HCT116 (cell line): ENCODE measurements around the gene HINT2. TPM values are rescaled to one million over a fixed set of nuclear protein-coding genes. Genes with fewer than 3 reads are reported as not detected.

Source experiments
- ATAC-seq: fragments of 200-7000 bp; cut with Tn5 transposase; 2 replicates; pipeline ENCODE4 v1.9.1; 2020; ENCODE audit warnings: mild to moderate bottlenecking, moderate library complexity
- BruUV-seq: library from RNA; stranded (reverse); fragments of 400-500 nt; replicated peaks from 2 replicates; lab custom pipeline; 2021; lab: Mats Ljungman, UMichigan
- CTCF ChIA-PET: fragments of 300-600 bp; sonication (Branson Sonifier 250); formaldehyde crosslinking; loops from one replicate; lab custom pipeline; 2021; ENCODE audit warnings: antibody characterized with exemption; lab: Charles Lee
- POLR2A ChIA-PET: fragments of 300-600, 350-600 bp; sonication (Branson Sonifier 250); formaldehyde crosslinking; loops from one replicate; lab custom pipeline; 2021; ENCODE audit warnings: antibody characterized with exemption; lab: Charles Lee
- RAD21 ChIA-PET, 2 experiments: fragments of 300-600 bp; sonication (Branson Sonifier 250); formaldehyde crosslinking; loops; one replicate each; lab custom pipeline; 2023; ENCODE audit warnings: low total read pairs in 2 of 2; ENCODE audit not compliant: uncharacterized antibody in 2 of 2, unreplicated experiment in 2 of 2, low non-redundant PET in 1 of 2; lab: Charles Lee
- DNase-seq: peaks from one replicate; pipeline ENCODE4 v3.0.0-alpha.2; 2010; ENCODE audit warnings: low read depth, low spot score
- H2AFZ ChIP-seq: fragments of 200-600 bp; shearing (Covaris generic), sonication (generic); 2 replicates; pipeline ENCODE4 v1.6.1; 2017; ENCODE audit warnings: low read depth, mixed run types, mixed read lengths, antibody characterized with exemption, low read length; ENCODE audit not compliant: poor library complexity, severe bottlenecking
- H3K27ac ChIP-seq: 2 replicates; pipeline ENCODE4 v1.5.1; 2012; ENCODE audit warnings: low read depth, low read length
- H3K27me3 ChIP-seq: fragments of 200-600 bp; sonication (generic); 2 replicates; pipeline ENCODE4 v1.6.1; 2016; ENCODE audit warnings: mixed run types, low read length, mixed read lengths; ENCODE audit not compliant: insufficient read depth
- H3K36me3 ChIP-seq, 2 experiments: fragments of 200-500 bp in 1 of 2; fragments of 200-600 bp in 1 of 2; sonication (Bioruptor generic) in 1 of 2; sonication (generic) in 1 of 2; 2 replicates each; pipeline versions ENCODE4 v1.5.1 to v1.6.1; 2014 to 2016; ENCODE audit warnings: low read length in 2 of 2, inconsistent platforms in 1 of 2, mixed read lengths in 1 of 2, mixed run types in 1 of 2; ENCODE audit not compliant: insufficient read depth in 2 of 2, control insufficient read depth in 1 of 2
- H3K4me1 ChIP-seq, 2 experiments: fragments of 200-600 bp in 1 of 2; sonication (generic) in 1 of 2; 2 replicates each; pipeline versions ENCODE4 v1.5.1 to v1.6.1; 2012 to 2017; ENCODE audit warnings: low read length in 2 of 2, inconsistent platforms in 1 of 2, mild to moderate bottlenecking in 1 of 2, mixed read lengths in 1 of 2, mixed run types in 1 of 2, moderate library complexity in 1 of 2; ENCODE audit not compliant: insufficient read depth in 2 of 2, control insufficient read depth in 1 of 2
- H3K4me2 ChIP-seq: fragments of 200-600 bp; sonication (generic); 2 replicates; pipeline ENCODE4 v1.6.1; 2017; ENCODE audit warnings: mixed run types, low read length, mixed read lengths
- H3K4me3 ChIP-seq, 2 experiments: fragments of 200-600 bp in 1 of 2; sonication (generic) in 1 of 2; replicated peaks in 1 of 2; 2 replicates each; pipeline ENCODE4 v1.5.1; 2011 to 2016; ENCODE audit warnings: low read length in 2 of 2, control low read depth in 1 of 2, low read depth in 1 of 2, mild to moderate bottlenecking in 1 of 2, mixed read lengths in 1 of 2, mixed run types in 1 of 2
- H3K79me2 ChIP-seq: fragments of 200-600 bp; sonication (generic); 2 replicates; pipeline ENCODE4 v1.6.1; 2017; ENCODE audit warnings: mild to moderate bottlenecking, mixed run types, low read length, moderate library complexity, mixed read lengths; ENCODE audit not compliant: insufficient read depth
- H3K9ac ChIP-seq: fragments of 200-600 bp; sonication (generic); 2 replicates; pipeline ENCODE4 v1.6.1; 2016; ENCODE audit warnings: low read length, mixed read lengths
- H3K9me2 ChIP-seq: fragments of 200-600 bp; sonication (generic), shearing (Covaris generic); 2 replicates; pipeline ENCODE4 v1.6.1; 2017; ENCODE audit warnings: mixed run types, mild to moderate bottlenecking, moderate library complexity; ENCODE audit not compliant: insufficient read depth
- H3K9me3 ChIP-seq, 2 experiments: fragments of 200-500 bp in 1 of 2; fragments of 200-600 bp in 1 of 2; sonication (Bioruptor generic) in 1 of 2; sonication (generic) in 1 of 2; 2 replicates each; pipeline ENCODE4 v1.6.1; 2014 to 2017; ENCODE audit warnings: low read length in 2 of 2, mixed read lengths in 2 of 2, inconsistent platforms in 1 of 2, low read depth in 1 of 2, mild to moderate bottlenecking in 1 of 2, mixed run types in 1 of 2, moderate library complexity in 1 of 2; ENCODE audit not compliant: control insufficient read depth in 1 of 2, insufficient read depth in 1 of 2
- H4K20me1 ChIP-seq: fragments of 200-600 bp; sonication (generic), shearing (Covaris generic); 2 replicates; pipeline ENCODE4 v1.6.1; 2017; ENCODE audit warnings: mixed run types, mild to moderate bottlenecking, moderate library complexity; ENCODE audit not compliant: insufficient read depth
- CBX3 ChIP-seq: IDR thresholded peaks from 2 replicates; pipeline ENCODE4 v1.6.1; 2012; ENCODE audit warnings: low read depth
- CEBPB ChIP-seq: IDR thresholded peaks from 2 replicates; pipeline ENCODE4 v1.6.1; 2012; ENCODE audit warnings: low read depth
- EGR1 ChIP-seq: IDR thresholded peaks from 2 replicates; pipeline ENCODE4 v1.6.1; 2012; ENCODE audit warnings: low read depth
- EZH2 ChIP-seq: fragments of 200-600 bp; sonication (generic); IDR thresholded peaks from 2 replicates; pipeline ENCODE4 v1.6.1; 2017; ENCODE audit warnings: antibody characterized with exemption, mixed run types
- FOSL1 ChIP-seq: IDR thresholded peaks from 2 replicates; pipeline ENCODE4 v1.6.1; 2012; ENCODE audit warnings: low read depth
- JUND ChIP-seq: IDR thresholded peaks from 2 replicates; pipeline ENCODE4 v1.6.1; 2012
- POLR2AphosphoS5 ChIP-seq: IDR thresholded peaks from 2 replicates; pipeline ENCODE4 v1.6.1; 2011; ENCODE audit warnings: mild to moderate bottlenecking, low read depth, low read length, moderate library complexity
- SIN3A ChIP-seq: IDR thresholded peaks from 2 replicates; pipeline ENCODE4 v1.6.1; 2012; ENCODE audit warnings: low read depth
- YY1 ChIP-seq: IDR thresholded peaks from 2 replicates; pipeline ENCODE4 v1.6.1; 2011; ENCODE audit warnings: low read length, low read depth, moderate library complexity, mild to moderate bottlenecking; ENCODE audit not compliant: insufficient replicate concordance; ENCODE audit errors: extremely low read depth
- ZFX ChIP-seq: fragments of 450-650 bp; IDR thresholded peaks from 2 replicates; pipeline ENCODE4 v1.6.1; 2017
- intact Hi-C: fragments of 100-400 bp; cut with micrococcal nuclease; formaldehyde crosslinking; loops from 2 replicates; pipeline ENCODE4 v1.10.0; 2022
- total RNA-seq: library from RNA; stranded (reverse); gene quantifications from one replicate; pipeline ENCODE4 v1.2.1, GENCODE V29; 2021; ENCODE audit not compliant: unreplicated experiment
- TF ChIP-seq, protein P1 (sequence below): IDR thresholded peaks from 2 replicates; pipeline ENCODE4 v1.6.1; 2012
- TF ChIP-seq, protein P2 (sequence below), 3 experiments: fragments of 200-600 bp in 1 of 3; sonication (generic) in 1 of 3; IDR thresholded peaks in 2 of 3; conservative IDR thresholded peaks in 1 of 3; 2 replicates each; pipeline ENCODE4 v1.5.1; 2012 to 2017; ENCODE audit warnings: low read depth in 2 of 3, low read length in 2 of 3, antibody characterized with exemption in 1 of 3, borderline replicate concordance in 1 of 3, control low read depth in 1 of 3, mild to moderate bottlenecking in 1 of 3, mixed read lengths in 1 of 3, mixed run types in 1 of 3, moderate library complexity in 1 of 3; ENCODE audit not compliant: insufficient read depth in 1 of 3
- TF ChIP-seq, protein P3 (sequence below): IDR thresholded peaks from 2 replicates; pipeline ENCODE4 v1.6.1; 2012; ENCODE audit warnings: low read depth

HINT2 gene
- total RNA-seq, 1 experiment from 2014 or later: 49.0 TPM

DNA sequence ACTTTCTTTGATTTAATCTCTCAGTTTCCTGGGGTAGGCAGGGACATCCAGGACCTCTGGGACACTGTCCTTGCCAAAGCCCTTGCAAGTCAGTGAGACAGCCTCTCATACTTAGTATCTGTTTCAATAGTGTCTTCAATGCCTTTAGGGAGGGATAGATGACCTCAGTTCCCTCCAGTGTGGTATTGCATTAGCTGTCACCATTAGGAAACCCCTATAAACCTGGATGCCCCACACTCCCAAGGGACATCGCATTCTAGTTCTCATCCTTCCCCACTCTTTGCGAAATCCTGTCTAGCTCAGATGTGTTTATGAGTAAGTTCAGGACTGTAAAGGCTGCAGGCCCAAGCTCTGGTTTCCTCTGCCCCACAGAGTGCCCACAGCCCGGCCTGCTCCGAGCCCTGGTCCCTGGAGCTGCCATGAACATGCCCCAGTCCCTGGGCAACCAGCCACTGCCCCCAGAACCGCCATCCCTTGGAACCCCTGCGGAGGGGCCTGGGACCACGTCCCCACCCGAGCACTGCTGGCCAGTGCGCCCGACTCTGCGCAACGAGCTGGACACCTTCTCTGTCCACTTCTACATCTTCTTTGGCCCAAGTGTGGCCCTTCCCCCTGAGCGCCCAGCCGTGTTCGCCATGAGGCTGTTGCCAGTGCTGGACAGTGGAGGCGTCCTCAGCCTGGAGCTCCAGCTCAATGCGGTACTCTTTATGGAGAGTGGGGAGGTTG lies 27.3 kb upstream of the HINT2 start:
- no peak overlapping the region for H3K27ac ChIP-seq
- no peaks in the 10 kb centered on the region for H3K36me3 ChIP-seq
- CTCF ChIA-PET: no interaction called here
- RAD21 ChIA-PET: no interaction called here
- no peaks in the 10 kb centered on the region for H3K27me3 ChIP-seq
- H3K9ac ChIP-seq: no peak overlapping the region
- H3K4me2 ChIP-seq: no peak overlapping the region
- ATAC-seq (no peak), DNase-seq (no peak)
- no peaks in the 10 kb centered on the region for H3K9me3 ChIP-seq
- H3K4me1 ChIP-seq: peaks cover 0 to 13% of the 10 kb centered on the region in 2 experiments; a peak in 2 of 4 replicates
- intact Hi-C loops: no loop called here
- H4K20me1 ChIP-seq: no peaks in the 10 kb centered on the region
- no peak overlapping the region for H3K4me3 ChIP-seq
- no peaks in the 10 kb centered on the region for H3K9me2 ChIP-seq
- no peak overlapping the region for H2AFZ ChIP-seq
- TF ChIP-seq SIN3A: no peak
- no peak for TF ChIP-seq YY1
- no peak for TF ChIP-seq CBX3
- no peak for TF ChIP-seq FOSL1
- no peak for TF ChIP-seq EGR1
- TF ChIP-seq, protein P1, sequence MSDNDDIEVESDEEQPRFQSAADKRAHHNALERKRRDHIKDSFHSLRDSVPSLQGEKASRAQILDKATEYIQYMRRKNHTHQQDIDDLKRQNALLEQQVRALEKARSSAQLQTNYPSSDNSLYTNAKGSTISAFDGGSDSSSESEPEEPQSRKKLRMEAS: no peak
- TF ChIP-seq, protein P2, sequence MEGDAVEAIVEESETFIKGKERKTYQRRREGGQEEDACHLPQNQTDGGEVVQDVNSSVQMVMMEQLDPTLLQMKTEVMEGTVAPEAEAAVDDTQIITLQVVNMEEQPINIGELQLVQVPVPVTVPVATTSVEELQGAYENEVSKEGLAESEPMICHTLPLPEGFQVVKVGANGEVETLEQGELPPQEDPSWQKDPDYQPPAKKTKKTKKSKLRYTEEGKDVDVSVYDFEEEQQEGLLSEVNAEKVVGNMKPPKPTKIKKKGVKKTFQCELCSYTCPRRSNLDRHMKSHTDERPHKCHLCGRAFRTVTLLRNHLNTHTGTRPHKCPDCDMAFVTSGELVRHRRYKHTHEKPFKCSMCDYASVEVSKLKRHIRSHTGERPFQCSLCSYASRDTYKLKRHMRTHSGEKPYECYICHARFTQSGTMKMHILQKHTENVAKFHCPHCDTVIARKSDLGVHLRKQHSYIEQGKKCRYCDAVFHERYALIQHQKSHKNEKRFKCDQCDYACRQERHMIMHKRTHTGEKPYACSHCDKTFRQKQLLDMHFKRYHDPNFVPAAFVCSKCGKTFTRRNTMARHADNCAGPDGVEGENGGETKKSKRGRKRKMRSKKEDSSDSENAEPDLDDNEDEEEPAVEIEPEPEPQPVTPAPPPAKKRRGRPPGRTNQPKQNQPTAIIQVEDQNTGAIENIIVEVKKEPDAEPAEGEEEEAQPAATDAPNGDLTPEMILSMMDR (IDR thresholded peaks at IDR 0.05 in 2 of 3, conservative IDR thresholded peaks at IDR 0.05 in 1 of 3; ENCODE audit: borderline replicate concordance in 1 of 3, insufficient read depth in 1 of 3, low read depth in 2 of 3, low read length in 2 of 3): no peak
- TF ChIP-seq JUND: no peak
- no peak for TF ChIP-seq CEBPB
- TF ChIP-seq, protein P3, sequence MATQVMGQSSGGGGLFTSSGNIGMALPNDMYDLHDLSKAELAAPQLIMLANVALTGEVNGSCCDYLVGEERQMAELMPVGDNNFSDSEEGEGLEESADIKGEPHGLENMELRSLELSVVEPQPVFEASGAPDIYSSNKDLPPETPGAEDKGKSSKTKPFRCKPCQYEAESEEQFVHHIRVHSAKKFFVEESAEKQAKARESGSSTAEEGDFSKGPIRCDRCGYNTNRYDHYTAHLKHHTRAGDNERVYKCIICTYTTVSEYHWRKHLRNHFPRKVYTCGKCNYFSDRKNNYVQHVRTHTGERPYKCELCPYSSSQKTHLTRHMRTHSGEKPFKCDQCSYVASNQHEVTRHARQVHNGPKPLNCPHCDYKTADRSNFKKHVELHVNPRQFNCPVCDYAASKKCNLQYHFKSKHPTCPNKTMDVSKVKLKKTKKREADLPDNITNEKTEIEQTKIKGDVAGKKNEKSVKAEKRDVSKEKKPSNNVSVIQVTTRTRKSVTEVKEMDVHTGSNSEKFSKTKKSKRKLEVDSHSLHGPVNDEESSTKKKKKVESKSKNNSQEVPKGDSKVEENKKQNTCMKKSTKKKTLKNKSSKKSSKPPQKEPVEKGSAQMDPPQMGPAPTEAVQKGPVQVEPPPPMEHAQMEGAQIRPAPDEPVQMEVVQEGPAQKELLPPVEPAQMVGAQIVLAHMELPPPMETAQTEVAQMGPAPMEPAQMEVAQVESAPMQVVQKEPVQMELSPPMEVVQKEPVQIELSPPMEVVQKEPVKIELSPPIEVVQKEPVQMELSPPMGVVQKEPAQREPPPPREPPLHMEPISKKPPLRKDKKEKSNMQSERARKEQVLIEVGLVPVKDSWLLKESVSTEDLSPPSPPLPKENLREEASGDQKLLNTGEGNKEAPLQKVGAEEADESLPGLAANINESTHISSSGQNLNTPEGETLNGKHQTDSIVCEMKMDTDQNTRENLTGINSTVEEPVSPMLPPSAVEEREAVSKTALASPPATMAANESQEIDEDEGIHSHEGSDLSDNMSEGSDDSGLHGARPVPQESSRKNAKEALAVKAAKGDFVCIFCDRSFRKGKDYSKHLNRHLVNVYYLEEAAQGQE: no peak
- no peak for TF ChIP-seq ZFX
- TF ChIP-seq POLR2AphosphoS5: no peak
- no peak for TF ChIP-seq EZH2
- no TSS peak for BruUV-seq
- no peaks in the 10 kb centered on the region for H3K79me2 ChIP-seq
- POLR2A ChIA-PET: no interaction called here
